Spleen (tissue), 7 donors: Measurements from ENCODE around the gene RPA3.

Experiments used
- CTCF ChIP-seq, 11 experiments: fragments of 200-600 bp in 7 of 11; fragments of 450-650 bp in 4 of 11; sonication (generic) in 4 of 11; IDR thresholded peaks in 8 of 11; conservative IDR thresholded peaks in 3 of 11; 1 replicate in 7 of 11; 2 replicates in 4 of 11; pipeline versions ENCODE4 v1.4.0 to v1.8.0; 2016 to 2021; ENCODE audit warnings: antibody characterized with exemption in 11 of 11, inconsistent platforms in 4 of 11, mild to moderate bottlenecking in 1 of 11
- POLR2A ChIP-seq, 3 donors: fragments of 450-650 bp; IDR thresholded peaks; one replicate each; pipeline ENCODE4 v1.5.1; 2017; ENCODE audit warnings: antibody characterized with exemption in 3 of 3, mild to moderate bottlenecking in 1 of 3
- POLR2AphosphoS5 ChIP-seq, 3 donors: sonication (generic); formaldehyde crosslinking; IDR thresholded peaks; one replicate each; pipeline ENCODE4 v1.5.1; 2017; ENCODE audit warnings: antibody characterized with exemption in 3 of 3
- donor health status: DM: no; HTN: no; CAD: no; lungs with moderate emphysema.
- donor health status: DM: no; HTN: no; CAD: no.
- donor health status: DM: no; HTN: no; CAD: no.

DNA sequence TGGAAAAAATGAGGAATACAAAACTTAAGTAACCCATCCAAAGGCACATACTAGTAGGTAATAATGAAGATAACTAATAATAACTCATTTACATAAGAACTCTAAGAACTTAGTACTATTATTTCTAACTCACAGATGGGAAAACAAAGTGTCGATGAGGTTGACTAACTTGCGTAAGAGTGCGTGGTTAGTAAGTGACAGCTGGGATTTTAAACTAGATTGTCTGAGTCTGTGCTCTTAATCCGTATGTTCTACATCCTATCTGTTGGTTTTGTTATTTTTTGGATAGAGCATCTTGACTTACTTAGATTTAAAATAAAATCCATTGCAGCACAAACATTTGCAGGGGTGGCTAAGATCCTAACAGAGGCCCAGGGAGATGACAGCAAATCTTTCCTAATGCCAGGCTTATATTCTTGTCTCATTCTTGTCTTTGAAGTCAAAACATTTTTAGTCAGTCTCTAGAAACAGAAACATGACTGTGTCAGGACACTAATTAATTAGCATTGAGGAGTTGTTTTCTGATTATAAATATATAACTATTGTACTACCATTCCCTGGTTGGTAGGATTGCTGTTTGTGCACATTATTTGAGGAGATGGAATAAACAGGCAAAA lies 11.7 kb downstream of the RPA3 start:
- TF ChIP-seq CTCF (IDR thresholded peaks at IDR 0.05 in 8 of 11, conservative IDR thresholded peaks at IDR 0.05 in 3 of 11): no peak
- TF ChIP-seq POLR2A (IDR thresholded peaks at IDR 0.05): no peak
- no peak for TF ChIP-seq POLR2AphosphoS5 (IDR thresholded peaks at IDR 0.05)
